ENCODE data around the gene NUB1. TPM values are rescaled to one million over a fixed set of nuclear protein-coding genes. Genes with fewer than 3 reads are reported as not detected.

Gene NUB1
- total RNA-seq, 4 donors from 2014 or later, result 16.8 to 46.7 (median 26.1) TPM

DNA sequence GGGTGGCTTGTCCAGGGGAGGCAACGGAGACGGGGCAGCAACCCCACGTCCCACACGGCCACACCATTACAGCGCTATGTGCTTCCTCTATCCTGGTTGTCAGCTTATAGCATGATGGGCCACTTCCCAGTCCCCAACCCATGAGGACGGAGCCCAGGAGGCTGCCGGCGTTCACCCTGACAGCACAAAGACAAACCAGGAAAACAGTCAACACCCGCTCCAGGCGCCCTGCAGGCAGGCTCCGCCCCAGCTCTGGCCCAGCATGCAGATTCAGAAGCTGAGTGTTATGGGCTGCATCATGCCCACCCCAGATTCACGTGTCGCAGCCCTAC lies 53.4 kb downstream of the NUB1 start:
- H3K36me3 ChIP-seq, result no peaks in the 10 kb centered on the region
- WGBS, 2 donors, result 30 to 52% methylated on average over 2 to 10 of the region's 13 CpGs
- H3K27ac ChIP-seq, result no peak overlapping the region
- intact Hi-C loops (cut with DNase I), result no loop called here
- H3K27me3 ChIP-seq, result peaks cover 0 to 51% (median 0%) of the 10 kb centered on the region in 4 donors
- no peak overlapping the region for H3K4me3 ChIP-seq
- H3K4me1 ChIP-seq, result no peaks in the 10 kb centered on the region
- no peaks in the 10 kb centered on the region for H3K9me3 ChIP-seq
- no peak for DNase-seq
- no peak for TF ChIP-seq CTCF (IDR thresholded peaks at IDR 0.05)
- no peak for TF ChIP-seq POLR2A (IDR thresholded peaks at IDR 0.05)

GRCh38 chr7:151396328-151396970 lies 54.8 kb downstream of the NUB1 start:
- H3K4me1 ChIP-seq, result no peaks in the 10 kb centered on the region
- no peaks in the 10 kb centered on the region for H3K36me3 ChIP-seq
- no peak overlapping the region for H3K4me3 ChIP-seq
- TF ChIP-seq CTCF (IDR thresholded peaks at IDR 0.05) (no peak), POLR2A (IDR thresholded peaks at IDR 0.05) (no peak)
- no peaks in the 10 kb centered on the region for H3K9me3 ChIP-seq
- no peak for DNase-seq
- H3K27ac ChIP-seq, result no peak overlapping the region
- WGBS, 2 donors, result 80 to 95% methylated on average over 2 to 4 of the region's 10 CpGs
- intact Hi-C loops (cut with DNase I), result no loop called here
- H3K27me3 ChIP-seq, result peaks cover 0 to 54% (median 0%) of the 10 kb centered on the region in 4 donors

GRCh38 chr7:151397026-151397425 lies 55.4 kb downstream of the NUB1 start:
- Histone ChIP-seq H3K9me3 (no peaks in the 10 kb centered on the region), H3K4me3 (no peak overlapping the region), H3K27me3 (peaks cover 0 to 52% (median 0%) of the 10 kb centered on the region in 4 donors), H3K4me1 (no peaks in the 10 kb centered on the region), H3K36me3 (no peaks in the 10 kb centered on the region), H3K27ac (no peak overlapping the region)
- WGBS, 2 donors, result 87 to 98% methylated on average over 11 of the region's 13 CpGs
- DNase-seq, result no peak
- intact Hi-C loops (cut with DNase I), result no loop called here
- TF ChIP-seq POLR2A (IDR thresholded peaks at IDR 0.05) (no peak), CTCF (IDR thresholded peaks at IDR 0.05) (no peak)

- intact Hi-C loops (cut with DNase I), result no loop called here
- no peak for DNase-seq
- WGBS, 2 donors, result 87 to 90% methylated on average over 17 to 18 of the region's 19 CpGs
These were observed 57.1 kb downstream of the NUB1 start for GRCh38 chr7:151398446-151399304.

More at GRCh38 chr7:151398446-151399304, 57.1 kb downstream of the NUB1 start:
- H3K4me1 ChIP-seq, result peaks cover 0 to 5% (median under 1%) of the 10 kb centered on the region in 3 donors
- no peaks in the 10 kb centered on the region for H3K9me3 ChIP-seq
- TF ChIP-seq CTCF (IDR thresholded peaks at IDR 0.05) (no peak), POLR2A (IDR thresholded peaks at IDR 0.05) (no peak)
- H3K4me3 ChIP-seq, result no peak overlapping the region
- no peak overlapping the region for H3K27ac ChIP-seq
- H3K27me3 ChIP-seq, result peaks cover 0 to 37% (median 0%) of the 10 kb centered on the region in 4 donors
- no peaks in the 10 kb centered on the region for H3K36me3 ChIP-seq
